ELR (cell line): ENCODE measurements around the gene VSIG2.

ENCODE experiments used
- DNase-seq: peaks from one replicate; pipeline ENCODE4 v3.0.0-alpha.2; 2015; ENCODE audit warnings: low read depth

The VSIG2 gene

GRCh38 chr11:124748481-124749343 is 3.3 kb downstream of the VSIG2 start:
- DNase-seq = peak; percentile 88

- no peak for DNase-seq
Observed at GRCh38 chr11:124748100-124748418, 4.0 kb downstream of the VSIG2 start.

GRCh38 chr11:124747406-124748099 is 4.5 kb downstream of the VSIG2 start:
- no peak for DNase-seq

GRCh38 chr11:124746621-124747243 is 5.3 kb downstream of the VSIG2 start:
- DNase-seq = peak; percentile 92

- no peak for DNase-seq
Observed at GRCh38 chr11:124745835-124746620, 6.0 kb downstream of the VSIG2 start.

- no peak for DNase-seq
Observed at GRCh38 chr11:124745270-124745834, 6.7 kb downstream of the VSIG2 start.

- DNase-seq = no peak
Observed at GRCh38 chr11:124743050-124743449, 9.0 kb downstream of the VSIG2 start.

GRCh38 chr11:124742555-124742954 is 9.5 kb downstream of the VSIG2 start:
- DNase-seq = no peak

- peak; percentile 62 for DNase-seq
Observed at GRCh38 chr11:124740277-124740882, 11.7 kb downstream of the VSIG2 start.

- DNase-seq = peak; percentile 93
Observed at GRCh38 chr11:124739479-124740276, 12.4 kb downstream of the VSIG2 start, which contains the start of gene NRGN. Gene NRGN (plus strand): TSS chr11:124739942. CDS start chr11:124740085, 143 bp downstream.

GRCh38 chr11:124738713-124739478 is 13.2 kb downstream of the VSIG2 start:
- DNase-seq = no peak

- no peak for DNase-seq
Observed at GRCh38 chr11:124737638-124738305, 14.3 kb downstream of the VSIG2 start.

GRCh38 chr11:124736736-124737135 is 15.3 kb downstream of the VSIG2 start:
- DNase-seq = no peak

- DNase-seq = no peak
Observed at GRCh38 chr11:124732230-124732629, 19.8 kb downstream of the VSIG2 start.

GRCh38 chr11:124729571-124729970 is 22.5 kb downstream of the VSIG2 start:
- DNase-seq = no peak

GRCh38 chr11:124728134-124728533 is 23.9 kb downstream of the VSIG2 start:
- DNase-seq = no peak

- no peak for DNase-seq
Observed at GRCh38 chr11:124727474-124727873, 24.6 kb downstream of the VSIG2 start.

- peak; percentile 75 for DNase-seq
Observed at GRCh38 chr11:124725719-124726105, 26.3 kb downstream of the VSIG2 start.
